Measurements from ENCODE around the gene BCAS1. TPM values are rescaled to one million over a fixed set of nuclear protein-coding genes. Genes with fewer than 3 reads are reported as not detected.

BCAS1 gene
- total RNA-seq, 1 donor from 2014 or later = 1.8 TPM

DNA sequence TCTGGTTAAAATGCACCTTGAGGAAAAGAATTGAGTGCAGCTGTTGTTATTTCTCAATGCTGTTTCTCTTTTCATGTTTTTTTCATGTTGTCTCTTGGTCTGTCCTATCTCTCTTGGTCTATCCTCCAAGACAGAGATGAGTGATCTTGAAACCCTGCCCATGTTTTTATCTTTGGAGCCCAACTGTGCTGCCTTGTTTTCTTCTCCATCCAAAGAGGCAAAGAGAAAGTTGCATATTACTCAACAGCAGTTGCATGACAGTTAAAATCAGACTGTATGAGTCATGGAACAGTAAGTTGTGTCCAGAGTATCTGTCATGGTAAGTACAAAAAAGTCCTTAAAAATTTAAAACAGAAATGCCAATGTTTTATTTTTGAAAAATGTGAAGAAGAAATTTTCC lies 26.2 kb downstream of the BCAS1 start:
- no peak for ATAC-seq

DNA sequence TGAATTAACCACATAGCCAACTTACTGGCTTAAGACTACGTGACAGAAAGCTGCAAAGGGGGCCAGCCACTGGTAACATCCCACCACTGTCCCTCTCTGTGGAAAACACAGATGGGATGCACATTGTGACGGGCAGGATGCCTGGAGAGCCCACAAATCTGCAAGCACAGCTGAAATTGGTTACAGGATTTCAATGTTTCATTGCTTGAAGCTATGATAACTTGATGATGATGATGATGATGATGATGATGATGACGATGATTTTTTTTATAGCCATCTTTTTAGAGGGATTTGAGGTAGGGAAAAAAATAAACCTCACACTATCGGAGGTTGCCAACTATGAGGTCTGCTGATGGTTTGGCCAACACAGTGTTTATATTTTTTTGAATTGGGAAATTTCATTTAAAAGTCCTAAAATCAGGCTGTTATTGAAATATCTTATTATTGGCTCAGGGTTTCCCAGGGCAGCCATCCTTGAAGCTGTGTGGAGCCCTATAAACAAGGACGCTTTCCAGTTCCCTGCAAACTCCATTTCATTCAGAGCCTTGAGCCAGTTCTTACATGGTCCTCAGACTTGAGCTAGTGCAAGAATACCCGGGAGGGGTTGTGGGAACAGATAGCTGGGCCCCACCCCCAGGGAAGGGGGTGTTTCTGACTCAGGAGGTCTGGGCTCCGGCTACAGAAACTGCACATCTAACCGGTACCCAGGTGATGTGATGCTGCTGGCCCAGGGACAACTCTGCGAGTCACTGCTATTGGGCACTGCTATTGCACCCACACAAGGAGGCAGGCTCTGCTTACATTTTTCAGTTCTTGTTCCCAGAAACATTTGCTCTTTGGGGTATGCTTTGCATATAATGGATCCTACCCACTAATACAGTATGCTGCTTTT lies 27.1 kb downstream of the BCAS1 start:
- ATAC-seq = no peak

DNA sequence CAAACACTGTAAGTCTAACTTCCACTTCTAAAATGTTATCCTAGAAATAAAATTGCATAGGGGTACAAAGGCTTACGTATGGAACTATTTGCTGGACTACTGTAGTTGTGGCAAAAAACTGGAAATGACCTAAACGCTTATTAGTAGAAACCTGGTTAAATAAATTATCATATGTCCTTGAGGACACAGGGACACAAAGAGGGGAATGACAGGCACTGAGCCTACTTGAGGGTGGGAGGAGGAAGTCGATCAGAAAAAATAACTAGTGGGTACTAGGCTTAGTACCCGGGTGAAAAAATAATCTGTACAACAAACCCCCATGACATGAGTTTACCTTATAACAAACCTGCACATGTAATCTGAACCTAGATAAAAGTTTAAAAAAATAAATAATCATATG lies 28.4 kb downstream of the BCAS1 start:
- no peak for ATAC-seq

DNA sequence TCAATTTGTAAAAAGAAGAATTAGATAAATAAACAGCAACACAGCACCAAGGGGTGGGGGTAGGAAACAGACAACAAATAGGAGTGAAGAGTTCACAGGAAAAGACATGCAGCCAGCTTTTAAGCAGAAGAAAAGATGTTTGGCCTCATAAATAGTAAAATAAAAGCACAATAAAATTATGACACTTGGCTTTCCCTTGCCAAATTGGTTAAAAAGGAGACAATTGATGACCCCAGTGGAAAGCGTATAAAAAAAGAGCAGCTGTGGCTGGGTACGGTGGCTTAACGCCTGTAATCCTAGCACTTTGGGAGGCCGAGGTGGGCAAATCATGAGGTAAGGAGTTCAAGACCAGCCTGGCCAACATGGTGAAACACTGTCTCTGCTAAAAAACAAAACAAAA lies 29.1 kb downstream of the BCAS1 start:
- ATAC-seq = no peak

DNA sequence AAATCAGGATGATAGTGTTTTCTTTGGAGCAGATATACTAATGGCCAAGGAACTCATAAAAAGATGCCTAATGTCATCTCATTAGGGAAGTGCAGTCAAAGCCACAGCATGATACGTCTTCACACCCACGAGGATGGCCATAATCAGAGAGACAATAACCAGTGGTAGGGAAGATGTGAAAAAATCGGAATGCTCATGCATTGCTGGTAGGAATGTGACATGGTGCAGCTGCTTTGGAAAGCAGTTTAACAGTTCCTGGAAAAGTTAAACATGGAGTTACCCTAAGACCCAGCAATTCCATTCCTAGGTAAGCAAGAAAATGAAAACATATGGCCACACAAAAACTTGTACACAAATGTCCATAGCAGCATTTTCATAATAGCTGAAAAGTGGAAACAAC lies 29.9 kb downstream of the BCAS1 start:
- ATAC-seq = no peak

DNA sequence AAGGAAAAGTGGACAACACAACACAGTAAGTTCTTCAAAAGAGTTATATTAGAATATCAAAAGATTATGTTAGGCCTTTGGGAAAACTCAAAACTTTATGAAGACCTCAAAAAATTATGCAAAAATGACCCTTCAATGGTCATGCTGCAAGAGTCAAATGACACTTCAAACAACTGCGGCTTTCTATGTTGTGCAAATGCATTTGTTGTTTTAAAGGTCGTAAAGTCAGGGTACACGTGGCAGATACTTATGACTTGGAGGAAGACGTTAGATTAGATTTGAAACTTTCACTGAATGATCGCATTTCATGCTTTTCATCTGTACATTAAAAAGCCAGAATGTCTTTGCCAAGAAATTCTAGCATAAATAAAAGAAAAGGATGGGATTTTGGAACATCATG lies 31.4 kb downstream of the BCAS1 start:
- ATAC-seq = no peak

DNA sequence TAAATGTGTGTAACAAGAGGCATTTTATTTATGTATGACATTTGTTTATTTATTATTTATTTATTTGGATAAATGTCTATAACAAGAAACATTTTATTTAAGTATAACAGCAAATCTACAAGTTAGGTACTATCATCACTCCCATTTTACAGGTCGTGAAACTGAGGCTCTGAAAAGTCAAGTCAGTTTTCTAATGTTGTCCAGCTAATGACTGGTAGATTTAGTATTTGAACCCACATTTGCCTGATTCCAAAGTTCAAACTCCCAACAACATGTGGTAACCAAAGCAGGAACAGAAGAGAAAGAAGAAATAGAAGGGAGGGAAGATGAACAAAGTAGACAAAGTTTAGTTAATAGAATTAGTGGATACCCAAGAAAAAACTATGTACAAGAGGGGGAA lies 32.9 kb downstream of the BCAS1 start:
- ATAC-seq = no peak

DNA sequence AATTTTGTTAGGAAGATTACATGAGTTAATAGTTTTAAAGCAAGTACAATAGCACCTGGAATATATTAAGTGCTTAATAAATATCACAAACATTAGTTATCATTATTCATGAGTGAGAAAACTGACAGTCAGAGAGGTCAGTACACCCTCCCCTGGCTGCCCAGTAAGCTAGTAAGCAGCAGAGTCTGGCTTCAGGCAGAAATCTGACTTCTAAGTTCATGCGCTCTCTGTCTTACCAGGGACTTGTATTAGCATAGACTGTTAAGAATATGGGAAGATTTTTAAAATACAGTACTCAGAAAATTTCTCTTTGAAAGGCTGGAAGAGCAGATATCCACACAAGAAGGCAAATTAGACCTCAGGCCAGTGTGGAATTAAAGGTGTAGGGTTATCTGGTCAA lies 40.8 kb downstream of the BCAS1 start:
- ATAC-seq = no peak

DNA sequence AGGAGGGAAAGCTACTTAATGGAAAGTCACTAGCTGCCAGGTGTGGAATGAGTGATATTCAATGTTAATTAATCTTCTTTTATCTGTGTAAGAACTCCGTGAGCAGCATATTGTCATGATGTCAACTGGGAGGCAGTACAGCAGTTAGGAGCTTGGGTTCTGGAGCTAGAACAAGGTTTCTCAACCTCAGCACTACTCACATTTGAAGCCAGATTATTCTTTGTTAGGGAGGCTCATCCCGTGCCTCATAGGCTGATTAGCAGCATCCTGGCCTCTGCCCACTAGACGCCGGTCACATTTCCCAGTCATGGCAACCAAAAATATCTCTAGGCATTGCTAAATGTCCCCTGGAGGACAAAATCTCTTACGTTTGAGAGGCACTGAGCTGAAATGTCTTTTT lies 41.2 kb downstream of the BCAS1 start:
- ATAC-seq = no peak

DNA sequence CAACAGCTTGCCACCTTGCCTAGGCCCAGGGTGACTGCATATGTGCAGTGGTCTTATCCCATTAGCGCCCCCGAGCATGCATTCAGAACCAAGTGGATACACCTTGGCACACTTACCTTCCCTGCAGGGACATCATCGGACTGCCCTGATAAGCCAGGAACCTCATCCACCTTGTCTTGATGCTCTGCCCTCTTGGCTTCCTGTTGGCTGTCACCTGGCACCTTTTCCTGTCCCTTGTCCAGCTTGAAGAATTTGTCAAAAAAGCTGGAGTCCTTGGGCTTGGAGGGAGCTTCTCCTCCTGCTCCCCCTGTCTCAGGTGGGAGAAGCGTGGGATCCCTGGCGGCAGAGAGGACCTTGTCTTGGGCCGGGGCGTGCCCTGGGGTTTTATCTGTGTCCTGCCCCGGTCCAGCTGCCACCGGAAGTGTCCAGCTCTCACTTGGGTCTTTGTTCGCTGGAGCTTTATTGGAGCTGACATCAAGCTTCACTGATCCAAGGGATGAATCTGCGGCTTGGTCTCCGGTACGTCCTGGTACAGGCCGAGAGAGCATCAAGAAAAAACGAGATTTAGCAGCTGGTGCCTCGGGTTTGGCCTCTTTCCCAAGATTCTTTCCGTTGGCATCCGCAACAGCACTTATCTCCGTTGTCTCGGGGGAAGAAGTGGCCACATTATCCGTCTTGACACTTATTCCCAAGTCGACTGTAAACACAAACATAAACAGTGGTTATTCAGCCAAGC lies 42.0 kb downstream of the BCAS1 start:
- no peak for ATAC-seq

DNA sequence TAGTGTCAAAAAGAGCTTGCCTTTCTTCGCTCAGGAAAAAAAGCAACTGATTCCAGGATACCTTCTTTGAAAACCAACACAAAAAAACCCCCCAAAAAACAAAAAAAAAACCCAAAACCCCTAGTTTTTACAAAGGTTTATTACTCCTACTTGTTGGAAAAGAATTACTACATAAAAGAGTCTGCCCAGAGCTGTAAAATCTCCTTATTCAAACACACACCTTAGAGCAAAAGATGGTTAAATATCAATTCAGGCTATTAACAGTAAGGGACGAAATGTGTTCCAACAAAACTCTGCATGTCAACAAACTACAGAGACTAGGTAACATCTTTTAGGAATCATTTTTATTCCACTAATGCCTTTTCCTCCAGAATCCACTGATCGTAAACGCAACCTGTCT lies 42.7 kb downstream of the BCAS1 start:
- no peak for ATAC-seq

DNA sequence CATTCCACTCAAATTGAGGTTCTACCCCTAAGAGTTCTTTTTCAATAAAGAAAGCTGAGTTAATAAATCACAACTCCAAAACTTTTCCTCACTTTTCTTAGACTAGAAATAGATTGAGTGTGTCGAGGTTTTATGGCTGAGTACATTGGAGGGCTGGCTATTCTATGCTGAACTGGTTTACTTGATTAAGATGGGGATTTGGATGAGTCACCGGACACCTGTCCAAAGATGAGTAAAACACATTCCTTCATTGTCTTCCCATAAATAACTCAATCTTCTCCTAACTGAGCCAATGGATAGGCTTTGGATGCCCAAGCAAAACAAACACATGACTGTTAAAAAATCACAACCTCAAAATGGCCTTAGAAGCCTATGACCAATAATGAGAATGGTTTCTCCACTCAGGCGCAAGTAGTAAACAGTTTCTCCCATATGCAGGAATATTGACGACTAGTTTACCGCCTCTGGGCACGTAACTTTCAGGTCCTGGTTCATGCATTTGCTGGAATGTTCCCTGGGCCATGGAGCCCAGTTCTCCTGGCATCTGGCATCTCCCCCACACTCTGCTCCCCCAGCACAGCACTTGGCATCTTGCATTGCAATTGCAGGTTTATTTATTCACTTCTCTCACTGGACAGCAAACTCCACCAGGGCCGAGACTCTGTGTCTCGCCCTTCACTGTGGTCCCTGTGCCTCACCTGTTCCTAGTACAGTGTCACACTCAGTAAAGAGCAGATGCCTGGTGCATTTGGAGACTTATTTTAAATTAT lies 43.9 kb downstream of the BCAS1 start:
- ATAC-seq = no peak

DNA sequence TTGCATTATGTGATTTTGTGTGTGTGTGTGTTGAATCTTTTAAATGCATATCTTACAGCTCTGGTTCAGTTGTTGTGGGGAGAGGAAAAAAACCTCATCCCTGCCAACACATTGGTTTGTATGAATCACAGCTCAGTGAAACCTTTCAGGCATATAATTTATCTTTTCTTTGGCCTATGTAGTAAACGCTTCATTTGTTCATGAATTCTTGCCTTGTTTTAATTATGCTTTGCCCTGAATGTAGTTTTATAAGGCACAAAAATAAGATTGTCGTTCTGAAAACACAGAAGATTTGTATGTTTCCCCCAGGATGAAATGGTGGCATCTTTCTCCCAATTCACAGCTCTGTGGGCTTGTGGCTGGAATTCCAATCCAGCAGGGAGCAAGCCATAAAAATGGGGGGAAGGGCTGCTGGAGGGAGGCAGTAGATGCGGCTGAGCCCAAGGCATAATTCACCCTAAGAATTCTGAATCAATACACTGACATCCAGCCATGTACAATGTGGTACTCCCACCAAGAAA lies 45.1 kb downstream of the BCAS1 start:
- no peak for ATAC-seq

DNA sequence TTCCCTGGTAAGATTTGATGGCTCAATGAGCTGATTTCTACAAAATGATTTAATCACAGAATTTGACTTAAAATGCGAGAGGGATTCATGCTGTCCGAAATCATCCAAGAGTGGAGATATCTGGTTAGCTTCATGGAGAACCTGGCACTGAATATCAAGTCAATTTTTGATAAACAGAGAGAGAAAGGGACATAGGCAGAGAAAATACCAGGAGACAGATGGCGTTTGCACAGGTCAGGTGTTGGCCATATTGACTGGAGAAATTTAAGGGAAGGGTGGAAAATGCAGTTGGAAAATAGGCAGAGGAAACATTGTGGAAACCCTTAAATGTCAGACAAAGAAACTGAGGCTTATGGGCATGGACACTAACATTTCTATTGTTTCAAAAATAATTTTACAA lies 47.0 kb downstream of the BCAS1 start:
- no peak for ATAC-seq

DNA sequence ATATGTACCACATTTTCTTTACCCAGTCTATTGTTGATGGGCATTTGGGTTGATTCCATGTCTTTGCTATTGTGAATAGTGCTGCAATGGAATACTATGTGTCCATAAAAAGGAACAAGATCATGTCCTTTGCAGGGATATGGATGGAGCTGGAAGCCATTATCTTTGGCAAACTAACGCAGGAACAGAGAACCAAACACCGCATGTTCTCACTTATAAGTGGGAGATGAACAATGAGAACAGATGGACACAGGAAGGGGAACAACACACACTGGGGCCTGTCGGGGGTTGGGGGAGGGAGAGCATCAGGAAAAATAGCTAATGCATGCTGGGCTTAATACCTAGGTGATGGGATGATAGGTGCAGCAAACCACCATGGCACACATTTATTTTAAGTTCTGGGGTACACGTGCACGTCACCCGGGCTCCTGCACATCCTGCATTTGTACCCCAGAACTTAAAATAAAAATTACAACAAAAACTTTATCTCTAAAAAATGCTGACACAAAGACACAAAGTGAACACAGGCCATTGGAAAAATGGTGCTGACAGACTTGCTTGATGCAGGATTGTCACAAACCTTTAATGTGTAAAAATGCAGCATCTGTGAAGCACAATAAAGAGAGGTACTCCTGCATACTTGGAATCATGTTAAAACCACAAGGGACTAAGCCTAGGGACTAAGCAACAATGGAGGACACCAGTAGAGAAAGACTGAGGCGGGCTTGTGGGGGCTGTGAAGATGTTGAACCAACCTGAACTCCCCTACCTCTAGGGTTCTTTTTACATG lies 48.8 kb downstream of the BCAS1 start:
- no peak for ATAC-seq

DNA sequence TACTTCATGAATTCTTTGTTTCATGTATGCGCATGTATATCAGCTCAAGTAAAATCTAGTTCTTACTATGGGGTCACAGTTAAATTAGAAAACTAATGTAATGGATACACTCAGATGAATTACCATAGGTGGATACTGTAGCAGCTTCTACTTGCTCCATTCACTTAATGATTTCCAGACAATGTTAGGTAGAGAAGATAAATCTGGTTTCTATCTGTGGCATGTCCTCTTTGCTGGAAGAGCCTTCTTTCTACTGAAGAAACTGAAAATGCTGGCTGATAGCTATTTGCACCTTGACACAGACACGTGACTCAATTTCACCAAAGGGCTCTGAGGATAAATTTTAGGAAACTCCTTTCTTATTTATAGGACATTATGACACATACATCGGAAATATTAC lies 49.5 kb downstream of the BCAS1 start:
- no peak for ATAC-seq

DNA sequence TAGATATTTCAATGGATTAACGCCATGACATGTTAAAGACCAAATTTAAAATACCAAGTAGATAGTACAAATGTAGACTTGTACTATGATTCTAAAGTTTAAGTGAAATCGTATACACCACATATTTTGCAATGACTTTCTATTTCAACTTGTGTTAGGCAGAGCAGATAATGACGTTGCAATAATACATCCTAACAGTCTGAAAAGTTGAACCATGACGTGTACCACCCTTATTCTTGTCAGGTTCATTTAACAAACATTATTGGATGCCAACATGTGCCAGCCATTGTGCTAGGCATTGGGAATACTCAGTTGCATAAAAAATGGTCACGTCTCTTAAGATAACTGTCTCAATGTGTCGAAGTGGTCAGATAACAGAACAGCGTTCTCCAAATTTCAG lies 50.0 kb downstream of the BCAS1 start:
- ATAC-seq = no peak

DNA sequence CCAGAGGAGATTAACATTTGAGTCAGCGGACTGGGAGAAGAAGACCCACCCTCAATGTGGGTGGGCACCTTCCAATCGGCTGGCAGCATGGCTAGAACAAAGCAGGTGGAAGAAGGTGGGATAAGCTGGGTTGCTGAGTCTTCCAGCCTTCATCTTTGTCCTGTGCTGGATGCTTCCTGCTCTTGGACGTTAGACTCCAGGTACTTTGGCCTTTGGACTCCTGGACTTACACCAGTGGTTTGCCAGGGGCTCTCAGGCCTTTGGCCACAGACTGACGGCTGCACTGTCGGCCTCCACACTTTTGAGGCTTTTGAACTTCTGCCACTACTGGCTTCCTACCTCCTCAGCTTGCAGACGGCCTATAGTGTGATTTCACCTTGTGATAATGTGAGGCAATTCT lies 50.8 kb downstream of the BCAS1 start:
- no peak for ATAC-seq

DNA sequence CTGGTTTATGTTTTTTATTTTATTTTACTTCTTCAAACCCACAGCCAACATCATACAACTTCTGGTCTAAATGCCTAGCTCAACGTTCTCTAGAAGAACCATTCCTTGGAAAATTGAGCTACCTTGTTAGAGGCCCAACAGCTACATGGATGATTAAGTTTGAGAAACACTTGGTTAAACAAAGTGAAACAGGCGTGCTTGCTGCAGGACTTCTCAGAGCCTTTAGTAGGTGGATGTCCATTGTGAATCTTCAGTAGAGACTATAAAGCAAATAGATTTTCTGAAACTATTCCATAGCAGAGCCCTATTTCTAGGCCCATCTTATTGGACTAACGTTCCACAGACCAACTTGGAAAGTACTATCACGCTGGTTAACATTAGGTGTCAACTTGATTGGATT lies 51.3 kb downstream of the BCAS1 start:
- no peak for ATAC-seq

DNA sequence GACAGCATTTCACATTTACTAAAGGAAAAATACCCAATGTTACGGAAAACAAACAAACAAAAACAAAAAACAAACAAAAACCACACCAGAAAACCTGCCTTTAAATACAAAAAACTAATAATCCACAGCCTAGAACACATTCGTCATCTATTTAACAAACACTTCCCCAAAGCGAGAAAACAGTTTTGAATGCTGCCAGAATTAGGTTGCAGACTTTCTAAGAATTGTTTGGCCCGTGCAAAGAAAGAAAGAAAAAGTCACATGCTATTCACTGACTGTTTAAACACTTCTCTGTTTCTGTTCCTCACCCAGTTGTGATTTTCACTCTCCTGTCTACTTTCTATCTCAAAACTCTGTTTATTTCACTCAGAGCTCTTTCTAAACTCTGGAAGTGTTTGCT lies 52.5 kb downstream of the BCAS1 start:
- ATAC-seq = no peak

DNA sequence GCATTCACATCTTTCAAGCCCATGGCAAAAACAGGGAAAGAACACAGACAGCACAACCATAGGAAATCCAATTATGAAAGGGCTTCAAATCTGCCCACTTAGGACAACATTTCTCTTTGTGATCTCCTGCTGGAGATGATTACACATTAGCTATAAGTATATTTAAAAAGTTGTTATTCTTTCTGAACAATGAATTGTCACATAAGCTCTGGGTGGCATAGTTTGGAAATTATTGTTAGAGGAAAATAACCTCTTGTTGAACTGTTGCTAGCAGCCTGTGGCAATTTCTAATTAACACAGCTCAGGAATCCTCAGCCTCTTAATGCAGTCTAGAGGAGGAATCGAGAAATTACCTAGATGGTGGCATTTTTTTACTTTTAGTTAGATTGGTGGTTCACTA lies 54.9 kb downstream of the BCAS1 start:
- ATAC-seq = no peak

DNA sequence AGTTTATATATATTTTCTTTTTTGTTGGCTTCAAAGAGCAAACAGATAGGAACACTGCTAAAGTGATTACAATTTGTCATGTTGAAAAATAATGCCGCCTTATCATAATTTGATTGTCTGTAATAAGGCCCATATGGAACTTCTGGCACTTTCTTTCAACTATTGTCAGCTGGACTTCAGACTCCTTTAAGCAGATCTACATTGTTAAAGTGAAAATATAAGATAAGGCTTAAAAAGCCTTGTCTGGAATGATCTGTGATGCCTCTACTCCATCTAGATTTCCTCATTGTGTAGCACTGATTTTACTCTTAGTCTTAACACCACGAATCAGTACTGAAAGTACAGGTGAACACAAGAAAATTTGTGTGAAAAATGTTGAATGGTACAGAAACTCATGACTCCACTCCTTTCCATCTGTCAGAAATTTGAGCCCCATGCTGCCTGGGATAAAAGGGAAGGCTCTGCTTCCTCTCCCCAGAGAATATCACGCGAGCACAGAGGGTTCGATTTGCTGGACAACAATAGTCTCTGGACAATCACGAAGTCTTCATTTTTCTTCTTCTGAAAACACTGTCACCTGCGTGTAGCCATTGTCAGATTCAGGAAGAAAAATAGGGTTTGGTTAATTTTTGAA lies 56.0 kb downstream of the BCAS1 start:
- no peak for ATAC-seq
